GM19455 (cell line): ENCODE results near the gene POLR1A.
"Not testable (repeated sequence)": the region's sequence is repeated elsewhere in the genome, so short reads cannot be mapped to it uniquely, and the experiment has no call there.

ENCODE experiments used
- ATAC-seq: cut with Tn5 transposase; IDR thresholded peaks from one replicate; pipeline ENCODE4 v1.9.1; 2021; ENCODE audit not compliant: unreplicated experiment

Gene POLR1A

DNA sequence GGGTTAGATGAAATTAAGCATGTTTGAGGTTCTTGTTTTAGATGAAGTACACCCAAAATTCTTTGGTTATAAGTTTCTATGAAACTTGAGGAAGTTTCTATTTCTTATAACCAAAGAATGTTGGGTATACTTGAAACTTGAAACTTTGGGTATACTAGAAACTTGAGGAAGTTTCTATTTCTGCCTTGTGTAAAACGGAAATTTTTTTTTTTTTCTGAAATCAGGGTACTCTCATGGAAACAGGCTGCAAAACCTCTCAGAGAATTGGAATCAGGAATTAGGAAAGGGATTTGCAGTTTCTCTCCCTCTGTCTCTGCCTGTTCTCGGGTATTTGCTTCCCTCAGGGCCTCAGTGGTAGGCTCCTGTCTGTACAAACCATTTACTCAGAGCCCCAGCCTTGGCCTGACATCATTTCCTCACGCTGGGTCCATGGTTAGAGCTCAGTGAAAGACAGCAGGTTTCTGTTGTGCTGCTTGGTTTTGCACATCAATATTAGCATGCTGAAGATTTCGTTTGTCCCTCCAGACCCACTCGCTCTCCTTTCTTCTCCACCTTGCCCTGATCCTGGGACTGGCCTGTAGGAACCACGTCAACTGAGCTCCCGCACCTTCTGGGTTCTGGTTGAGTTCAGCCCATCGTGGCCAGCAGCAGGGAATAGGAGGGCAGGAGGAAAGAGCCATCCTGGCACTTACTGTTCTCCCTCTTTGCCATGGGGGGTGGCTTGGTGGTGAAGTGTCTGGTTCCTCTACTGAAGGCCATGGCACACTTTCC lies 106.4 kb downstream of the POLR1A start:
- peak; percentile 82 for ATAC-seq

DNA sequence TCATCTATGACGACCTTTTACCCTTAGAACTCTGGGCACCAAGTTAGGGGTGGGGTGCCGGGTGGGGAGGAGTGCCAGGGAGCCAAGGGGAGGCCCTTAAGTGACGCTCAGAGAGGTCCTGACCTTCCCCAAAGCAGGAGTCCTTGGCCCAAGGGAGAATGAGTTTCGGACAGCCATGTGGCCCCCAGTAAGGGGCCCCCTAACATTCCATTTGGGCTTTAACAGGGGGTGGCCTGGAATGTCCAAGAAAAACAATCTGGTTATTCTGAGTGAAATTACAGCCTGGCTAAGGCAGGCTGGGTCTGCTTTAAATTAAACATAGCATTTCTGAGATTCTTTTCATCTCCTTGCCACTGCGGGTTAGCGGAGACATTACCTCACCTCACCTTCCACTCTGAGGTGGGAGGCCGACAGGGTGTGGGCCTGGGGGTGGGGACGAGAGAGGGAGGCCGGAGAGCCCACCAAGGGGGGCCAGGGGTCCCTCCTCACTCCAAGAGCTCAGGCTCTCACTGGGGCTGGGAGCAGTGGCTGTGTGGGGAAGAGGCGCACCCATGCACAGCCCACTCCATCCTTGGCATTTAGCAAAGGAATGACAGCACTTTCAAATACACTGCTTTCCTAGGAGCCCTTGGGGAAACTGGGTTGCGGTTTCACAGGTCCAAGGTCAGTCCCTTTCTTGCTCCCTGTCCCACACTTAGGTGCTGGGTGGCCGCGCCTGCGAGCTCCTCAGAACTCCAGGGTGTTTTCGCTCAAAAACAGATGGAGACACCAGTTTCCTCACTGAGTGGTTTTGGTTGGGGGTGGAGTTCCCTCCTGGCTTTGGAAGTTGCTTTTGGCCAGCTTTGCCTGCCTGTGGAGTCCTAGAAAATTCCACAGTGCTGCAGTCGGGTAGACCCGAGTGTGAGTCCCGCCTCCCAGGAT lies 107.4 kb downstream of the POLR1A start:
- no peak for ATAC-seq

DNA sequence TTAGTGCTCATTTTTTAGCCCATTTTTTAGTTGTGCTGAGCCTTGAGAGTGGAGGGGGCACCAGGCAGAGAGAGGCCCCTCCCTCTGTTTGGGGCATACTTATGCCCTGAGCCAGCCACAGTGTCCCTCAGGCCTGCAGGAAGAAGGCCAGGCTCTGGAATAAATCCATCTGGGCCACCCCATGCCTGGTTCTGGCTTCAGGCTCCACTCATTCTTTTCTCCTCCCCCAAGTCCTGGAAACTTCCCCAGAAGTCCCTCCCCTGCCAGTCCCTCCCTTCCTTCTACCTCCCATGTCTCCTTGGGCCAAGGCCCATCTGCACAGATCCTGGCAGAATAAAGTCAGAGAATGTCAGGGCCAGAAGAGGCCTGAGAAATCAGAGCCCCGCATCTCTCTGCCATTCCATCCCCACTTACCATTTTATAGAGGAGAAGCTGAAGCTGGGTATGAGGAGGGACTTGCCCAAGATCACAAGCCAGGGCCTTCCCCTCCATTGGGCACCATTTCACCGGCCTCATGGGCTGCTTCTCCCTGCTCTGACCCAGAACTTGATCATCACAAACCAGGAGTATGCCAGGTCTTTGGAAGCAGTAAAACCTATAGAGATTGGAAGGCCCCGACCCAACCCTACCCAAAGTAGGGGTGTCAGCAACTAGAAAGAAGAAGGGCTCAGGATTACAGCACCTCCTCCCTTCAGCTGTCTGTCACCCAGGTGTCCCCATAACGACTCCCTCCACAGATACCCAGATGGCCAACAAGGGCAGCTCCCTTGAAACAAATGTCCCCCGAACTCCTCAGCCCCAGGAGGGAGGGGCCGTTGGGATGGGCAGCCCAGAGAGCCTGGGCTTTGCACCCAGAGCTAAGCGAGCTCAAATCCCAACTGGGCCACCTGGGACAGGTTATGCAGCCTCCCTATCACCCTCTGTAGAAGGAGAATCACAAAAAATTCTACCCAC lies 108.4 kb downstream of the POLR1A start:
- ATAC-seq: no peak

DNA sequence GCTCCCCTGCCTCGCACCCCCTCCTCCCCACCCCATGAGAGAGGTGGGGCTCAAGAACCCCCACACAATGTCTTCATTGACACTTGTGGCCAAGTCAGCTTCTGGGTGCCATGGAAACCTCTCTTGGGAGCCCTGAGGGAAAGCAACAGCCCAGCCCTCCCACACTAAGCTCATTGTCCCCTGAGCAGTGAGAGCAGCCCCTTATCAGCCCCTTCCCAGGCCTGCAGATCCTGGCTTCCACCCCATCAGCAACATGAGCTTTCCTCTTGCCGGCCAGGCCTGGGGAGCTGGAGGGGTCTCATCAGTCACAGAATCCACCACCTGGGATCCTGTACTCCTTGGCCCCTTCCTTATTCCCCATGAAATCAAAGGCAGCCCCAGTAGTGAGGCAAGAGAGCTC lies 109.1 kb downstream of the POLR1A start:
- no peak for ATAC-seq

DNA sequence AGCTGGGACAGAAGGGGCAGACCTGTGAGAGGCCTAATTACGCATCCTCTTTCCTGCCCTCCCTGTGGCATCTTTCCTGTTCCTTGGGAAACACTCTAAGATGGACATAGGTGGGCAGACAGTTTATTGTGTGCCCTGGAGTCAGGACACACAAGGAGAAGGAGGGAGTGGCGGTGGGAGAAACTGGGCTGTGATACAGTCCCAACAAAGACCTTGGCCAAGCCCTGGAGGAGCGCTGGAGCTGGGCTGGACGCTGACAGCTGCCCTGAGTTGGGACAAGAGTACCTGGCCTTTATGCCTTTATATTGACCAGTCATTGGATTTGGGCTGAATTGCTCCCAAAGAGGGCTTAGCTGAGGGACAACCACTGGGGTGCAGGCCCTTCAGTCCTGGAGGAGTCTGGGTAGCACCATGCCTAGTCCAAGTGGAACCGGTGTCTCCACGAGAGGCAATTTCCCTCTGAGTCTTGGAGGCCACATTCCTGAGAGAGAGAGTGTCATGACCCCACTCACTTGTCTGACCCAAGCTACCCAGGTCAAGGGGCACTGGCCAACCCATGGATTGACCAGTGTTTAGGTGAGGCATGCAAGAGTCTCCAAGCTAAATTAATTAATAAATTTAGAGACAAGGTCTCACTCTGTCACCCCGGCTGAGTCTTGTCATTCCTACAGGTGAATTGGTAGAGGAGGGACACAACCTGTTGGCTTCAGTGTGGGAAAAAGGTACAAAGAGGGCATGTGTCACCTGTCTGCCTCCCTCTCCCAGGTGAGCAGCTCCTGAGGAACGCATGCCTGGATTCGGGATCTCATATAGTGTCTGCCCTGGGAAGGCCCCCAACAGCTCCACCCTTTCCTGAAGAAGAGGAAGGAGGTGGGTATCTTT lies 109.8 kb downstream of the POLR1A start:
- no peak for ATAC-seq

DNA sequence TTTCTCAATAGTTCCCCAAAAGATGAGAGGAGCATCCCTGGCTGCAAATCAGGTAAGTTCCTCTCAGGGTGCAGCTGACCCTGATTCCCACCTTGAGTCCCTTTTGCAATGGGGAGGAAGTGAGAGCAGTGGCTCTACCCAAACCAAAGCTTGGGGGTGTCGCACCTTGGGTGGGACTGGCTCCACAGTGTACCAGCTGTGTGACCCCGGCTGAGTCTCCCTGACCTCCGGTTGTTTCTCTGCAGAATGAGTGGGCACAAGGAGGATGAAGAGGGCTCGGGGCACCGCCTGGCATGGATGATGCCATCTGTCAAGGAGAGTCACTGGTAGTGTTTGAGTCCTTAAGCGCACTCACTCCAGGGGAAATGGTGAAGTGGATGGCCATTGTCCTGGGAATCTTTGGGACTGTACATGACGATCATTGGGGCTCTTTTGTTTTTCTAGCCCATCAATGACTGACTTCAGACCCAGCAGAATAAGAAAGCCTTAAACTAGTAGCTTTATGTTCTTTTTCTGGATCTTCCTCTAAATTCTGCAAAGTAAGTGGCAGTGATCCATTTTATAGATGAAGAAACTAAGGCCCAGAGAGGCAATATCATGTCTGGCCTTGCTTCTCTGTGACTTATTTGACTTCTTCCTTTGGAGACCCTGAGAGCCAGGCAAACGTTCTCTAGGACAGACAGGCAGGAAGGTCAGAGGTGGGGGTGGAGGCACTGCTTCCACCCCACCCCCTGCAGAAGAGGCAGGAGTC lies 110.6 kb downstream of the POLR1A start:
- no peak for ATAC-seq

DNA sequence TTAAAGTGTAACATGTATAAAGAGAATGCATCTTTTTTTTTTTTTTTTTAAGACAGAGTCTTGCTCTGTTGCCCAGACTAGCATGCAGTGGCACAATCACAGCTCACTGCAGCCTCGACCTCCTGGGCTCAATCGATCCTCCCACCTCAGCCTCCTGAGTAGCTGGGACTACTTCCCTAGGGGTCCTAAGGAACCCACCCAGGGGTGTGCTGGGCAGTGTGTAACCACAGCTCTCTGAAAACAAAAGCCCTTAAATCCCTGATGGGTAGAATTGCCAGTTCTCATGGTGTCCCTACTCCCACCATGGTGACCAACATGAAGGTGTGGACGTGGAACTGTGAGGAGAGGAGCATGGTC lies 111.3 kb downstream of the POLR1A start:
- ATAC-seq: no peak

DNA sequence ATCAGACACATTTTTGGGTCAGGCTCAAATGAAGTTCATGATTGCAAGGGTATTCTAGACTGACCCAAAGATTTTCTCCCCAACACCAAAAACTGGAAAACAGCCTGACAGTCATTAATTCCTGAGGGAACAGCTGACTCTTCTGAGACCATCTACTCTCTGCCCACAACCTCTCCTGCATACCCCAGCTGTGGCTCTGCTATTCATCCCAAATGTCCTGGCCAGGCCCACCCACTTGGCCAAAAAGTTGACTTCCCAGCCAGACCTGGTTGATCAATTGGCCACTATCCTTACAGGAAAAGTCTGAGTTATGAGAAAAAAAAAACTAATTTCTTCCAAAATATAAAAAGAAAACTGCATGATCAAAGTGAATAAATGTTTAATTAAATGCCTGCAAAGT lies 113.1 kb downstream of the POLR1A start:
- ATAC-seq: no peak

DNA sequence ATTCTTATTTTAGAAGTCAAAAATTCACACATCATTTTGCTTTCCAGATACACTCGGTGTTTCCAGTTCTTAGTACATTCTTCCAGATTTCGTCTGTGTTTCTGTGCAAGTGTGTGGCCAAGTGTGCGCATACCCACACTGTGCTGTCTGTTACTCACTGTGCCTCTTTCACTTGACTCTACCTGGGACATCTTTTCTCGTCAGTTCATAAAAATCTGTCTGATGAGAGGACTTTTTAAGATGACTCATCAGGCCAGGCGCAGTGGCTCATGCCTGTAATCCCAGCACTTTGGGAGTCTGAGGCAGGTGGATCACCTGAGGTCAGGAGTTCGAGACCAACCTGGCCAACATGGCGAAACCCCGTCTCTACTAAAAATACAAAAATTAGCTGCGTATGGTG lies 113.6 kb downstream of the POLR1A start:
- ATAC-seq: not testable (repeated sequence)

DNA sequence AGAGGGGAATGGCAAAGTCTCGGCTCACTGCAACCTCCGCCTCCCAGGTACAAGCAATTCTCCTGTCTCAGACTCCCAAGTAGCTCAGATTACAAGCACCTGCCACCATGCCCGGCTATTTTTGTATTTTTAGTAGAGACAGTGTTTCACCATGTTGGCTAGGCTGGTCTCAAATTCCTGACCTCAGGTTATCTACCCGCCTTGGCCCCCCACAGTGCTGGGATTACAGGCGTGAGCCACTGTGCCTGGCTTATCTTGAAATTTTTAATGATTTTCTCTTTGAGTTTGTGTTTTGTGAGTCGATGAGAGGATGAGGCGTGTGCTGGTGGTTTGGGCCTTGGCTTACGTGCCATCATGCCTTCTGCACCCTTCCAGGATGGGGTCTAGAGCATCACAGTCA lies 115.6 kb downstream of the POLR1A start:
- no peak for ATAC-seq

DNA sequence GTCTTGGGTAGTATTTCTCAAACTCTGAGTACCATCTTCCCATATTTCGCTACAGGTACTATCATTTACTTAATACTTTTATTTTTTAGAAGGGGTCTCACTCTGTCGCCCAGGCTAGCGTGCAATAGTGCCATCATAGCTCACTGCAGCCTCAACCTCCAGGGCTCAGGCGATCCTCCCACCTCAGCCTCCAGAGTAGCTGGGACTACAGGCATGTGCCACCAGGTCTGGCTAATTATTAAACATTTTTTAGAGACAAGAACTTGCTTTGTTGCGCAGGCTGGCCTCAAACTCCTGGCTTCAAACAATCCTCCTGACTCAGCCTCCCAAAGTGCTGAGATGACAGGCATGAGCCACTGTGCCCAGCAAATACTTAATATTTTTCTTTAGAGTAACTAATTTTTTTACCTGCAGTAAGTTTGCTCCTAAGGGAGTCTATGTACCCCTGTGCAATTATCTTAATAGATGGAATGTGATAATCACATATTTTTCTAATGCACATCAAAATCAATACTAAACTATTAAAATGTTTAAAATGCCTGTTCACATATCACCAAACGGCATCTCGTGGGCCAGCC lies 116.3 kb downstream of the POLR1A start:
- ATAC-seq: no peak

DNA sequence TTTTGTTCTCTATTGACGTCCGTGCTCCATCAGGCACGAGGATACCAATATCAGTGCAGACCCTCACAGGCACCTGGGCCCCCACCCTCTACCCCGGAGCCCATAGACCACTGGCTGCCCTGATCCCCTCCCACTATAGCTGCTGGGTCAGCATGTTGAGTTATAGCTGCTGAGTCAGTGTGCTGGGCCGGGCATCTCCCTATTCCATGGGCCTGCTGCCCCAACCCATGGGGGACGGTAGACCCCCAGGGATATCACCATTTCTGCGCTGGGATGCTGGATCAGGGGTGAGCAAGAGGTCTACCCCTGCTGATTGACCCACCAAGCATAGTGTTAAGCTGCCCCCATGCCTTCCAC lies 116.8 kb downstream of the POLR1A start:
- ATAC-seq: no peak

DNA sequence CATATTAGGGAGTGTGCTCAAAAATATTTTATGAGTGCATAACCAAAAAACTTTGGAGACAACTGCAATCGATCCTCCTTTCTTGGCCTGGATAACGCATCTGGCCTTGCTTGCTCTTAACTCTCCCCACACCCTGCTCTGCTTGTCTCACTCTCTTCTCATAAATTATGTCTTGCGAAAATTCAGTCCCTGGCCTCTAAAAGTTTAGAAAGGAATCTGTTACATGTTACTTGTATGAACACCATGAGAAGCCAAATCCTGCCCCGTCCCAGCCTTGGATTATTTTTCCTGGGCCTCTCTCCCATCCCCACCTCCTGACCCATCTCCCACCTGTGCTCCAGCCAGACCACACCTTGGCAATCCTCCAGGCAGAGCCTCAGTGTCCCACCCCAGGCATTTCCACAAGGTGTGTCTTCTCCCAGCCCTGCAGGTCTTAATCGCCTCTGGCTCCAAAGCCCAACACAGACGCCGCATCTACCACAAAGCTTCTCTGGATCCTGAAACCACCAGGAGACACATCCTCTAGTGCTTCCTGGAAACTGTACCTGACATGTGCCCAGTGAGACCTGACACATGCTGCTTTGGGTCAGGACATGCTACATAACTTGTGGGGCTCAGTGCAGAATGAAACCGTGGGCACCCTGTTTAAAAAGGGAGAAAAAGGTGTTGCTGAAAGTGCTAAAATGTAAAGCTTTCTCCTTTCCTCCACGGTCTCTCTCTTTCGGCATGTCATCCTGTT lies 117.3 kb downstream of the POLR1A start:
- no peak for ATAC-seq

DNA sequence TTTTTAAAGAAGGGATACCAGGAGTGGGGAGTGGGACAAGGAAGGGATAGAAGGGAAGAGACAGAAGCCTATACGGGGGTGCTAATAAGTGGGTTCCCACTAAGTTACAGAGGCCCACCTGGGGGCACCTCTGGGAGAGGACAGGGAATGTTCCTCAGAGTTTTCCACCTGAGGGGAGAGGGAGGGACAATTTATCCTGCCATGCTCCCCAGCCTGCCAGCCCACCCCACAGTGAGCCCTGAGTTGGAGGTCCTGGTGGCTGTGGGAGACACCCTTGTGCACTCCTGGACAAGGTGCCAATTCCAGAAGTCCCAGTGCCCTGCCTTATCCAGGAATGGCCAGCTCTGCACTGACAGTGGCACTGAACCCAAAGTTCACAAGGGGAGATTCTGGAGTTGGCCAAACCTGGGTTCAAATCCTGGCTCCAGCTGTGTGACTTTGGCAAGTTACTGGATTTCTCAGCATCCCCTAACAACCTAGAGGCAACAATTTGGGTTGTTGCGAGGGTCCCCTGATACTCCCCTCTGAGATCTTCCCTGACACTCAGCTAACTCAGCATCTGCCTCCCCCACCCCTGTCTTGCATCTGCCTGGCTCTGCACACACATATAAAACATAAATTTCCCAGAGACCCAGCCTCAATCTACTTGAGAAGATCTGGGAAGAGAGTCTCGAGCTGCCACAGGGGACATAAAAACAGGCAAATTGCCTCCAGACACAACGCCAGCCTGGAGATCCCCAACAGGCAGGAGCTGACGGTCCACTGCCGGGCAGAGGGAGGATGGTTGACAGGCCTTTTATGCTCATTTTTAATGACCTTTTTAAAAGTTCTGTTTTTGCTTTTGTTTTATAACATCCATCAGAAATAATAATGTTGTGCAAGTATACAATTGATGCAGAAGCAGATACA lies 118.2 kb downstream of the POLR1A start:
- no peak for ATAC-seq

DNA sequence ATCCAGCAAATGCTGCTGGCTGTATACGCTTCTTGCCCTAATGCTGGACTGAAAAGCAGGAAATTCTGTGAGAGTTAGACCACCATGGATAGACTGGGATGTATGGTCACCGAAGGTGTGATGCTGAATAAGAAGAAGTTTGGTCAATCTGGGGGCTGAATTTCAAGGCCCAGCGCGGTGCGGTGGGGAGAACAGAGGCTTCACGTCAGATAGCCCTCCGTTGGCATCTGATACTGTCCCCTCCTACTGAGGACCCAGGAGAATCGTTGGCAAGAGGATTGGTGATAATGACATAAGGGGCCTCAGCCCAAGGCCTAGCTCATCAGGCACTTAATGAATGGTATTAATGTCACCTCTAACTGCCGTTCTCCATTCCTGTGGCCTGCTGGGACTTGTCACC lies 119.6 kb downstream of the POLR1A start:
- ATAC-seq: no peak

DNA sequence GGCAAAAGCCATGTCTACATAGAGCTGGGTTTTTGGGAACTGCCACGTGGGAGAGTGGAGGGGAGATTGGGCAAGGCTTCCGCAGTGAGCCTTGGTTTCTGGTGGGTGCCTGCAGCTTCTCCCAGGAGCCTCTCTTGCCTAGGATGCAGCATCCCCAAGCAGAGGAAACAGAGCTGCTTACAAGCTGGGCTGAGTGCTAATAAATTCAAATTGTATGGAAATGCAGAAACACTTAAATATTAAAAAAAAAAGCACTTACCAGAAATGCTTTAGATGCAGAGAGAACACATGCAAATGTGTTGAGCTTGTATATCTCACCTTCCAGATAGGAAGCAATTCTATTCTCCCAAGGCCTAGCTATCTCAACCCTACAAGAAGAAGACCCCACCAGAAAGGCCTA lies 120.9 kb downstream of the POLR1A start:
- no peak for ATAC-seq

DNA sequence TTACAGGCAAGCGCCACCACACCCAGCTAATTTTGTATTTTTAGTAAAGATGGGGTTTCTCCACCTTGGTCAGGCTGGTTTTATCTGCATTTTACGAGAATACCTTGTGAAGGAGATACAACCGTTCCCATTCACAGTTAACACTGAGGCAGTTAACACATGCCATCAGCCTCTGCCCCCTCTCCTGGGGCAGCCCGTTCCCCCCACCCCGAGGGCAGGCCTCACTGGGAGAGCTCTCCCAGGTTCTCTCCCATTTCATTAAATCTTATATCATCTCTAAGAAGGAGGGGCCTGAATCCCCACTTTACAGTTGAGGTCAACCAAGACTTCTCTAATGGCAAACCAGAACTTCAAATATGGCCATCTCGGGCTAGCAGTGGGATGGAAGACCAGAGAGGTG lies 121.9 kb downstream of the POLR1A start:
- no peak for ATAC-seq
